PC-3 (cell line): ENCODE measurements around the gene ELN. TPM values are rescaled to one million over a fixed set of nuclear protein-coding genes. Genes with fewer than 3 reads are reported as not detected.

Experiments used
- ATAC-seq: fragments of 200-7000 bp; cut with Tn5 transposase; 2 replicates; pipeline ENCODE4 v1.9.1; 2020; ENCODE audit warnings: mild to moderate bottlenecking, moderate library complexity
- BruUV-seq: library from RNA; stranded (reverse); fragments of 400-500 nt; replicated peaks from 2 replicates; lab custom pipeline; 2021; lab: Mats Ljungman, UMichigan
- CTCF ChIA-PET: fragments of 300-600 bp; sonication (Branson Sonifier 250); formaldehyde crosslinking; loops from one replicate; lab custom pipeline; 2022; ENCODE audit warnings: antibody characterized with exemption; lab: Charles Lee
- POLR2A ChIA-PET: fragments of 300-600 bp; sonication (Branson Sonifier 250); formaldehyde crosslinking; loops from one replicate; lab custom pipeline; 2022; ENCODE audit warnings: antibody characterized with exemption; ENCODE audit not compliant: unreplicated experiment; lab: Charles Lee
- DNase-seq: peaks from one replicate; pipeline ENCODE4 v3.0.0-alpha.2; 2015
- H2AFZ ChIP-seq: fragments of 300-600 bp; sonication (generic); 2 replicates; pipeline ENCODE4 v1.6.0; 2016; ENCODE audit warnings: antibody characterized with exemption, low read length
- H3F3A ChIP-seq: fragments of 300-600 bp; sonication (generic); one replicate; pipeline ENCODE4 v1.6.0; 2017; ENCODE audit warnings: antibody characterized with exemption, low read length, control low read depth, mild to moderate bottlenecking; ENCODE audit not compliant: unreplicated experiment
- H3K27ac ChIP-seq: fragments of 300-600 bp; sonication (generic); 2 replicates; pipeline ENCODE4 v1.5.1; 2016; ENCODE audit warnings: mild to moderate bottlenecking, low read length
- H3K27me3 ChIP-seq: fragments of 300-600 bp; sonication (generic); 2 replicates; pipeline ENCODE4 v1.6.1; 2016; ENCODE audit warnings: low read length, mixed read lengths
- H3K36me3 ChIP-seq: fragments of 300-600 bp; sonication (generic); 2 replicates; pipeline ENCODE4 v1.6.1; 2016; ENCODE audit warnings: low read depth, mixed run types, low read length, mixed read lengths
- H3K4me1 ChIP-seq: fragments of 300-600 bp; sonication (generic); 2 replicates; pipeline ENCODE4 v1.5.1; 2016; ENCODE audit warnings: low read length; ENCODE audit not compliant: insufficient read depth
- H3K4me2 ChIP-seq: fragments of 300-600 bp; sonication (generic); 2 replicates; pipeline ENCODE4 v1.6.0; 2016; ENCODE audit warnings: low read length
- H3K4me3 ChIP-seq: fragments of 300-600 bp; sonication (generic); 2 replicates; pipeline ENCODE4 v1.5.1; 2016; ENCODE audit warnings: mild to moderate bottlenecking, low read length, mixed read lengths
- H3K79me2 ChIP-seq: fragments of 300-600 bp; sonication (generic); 2 replicates; pipeline ENCODE4 v1.6.1; 2017; ENCODE audit warnings: low read length, mixed read lengths
- H3K9ac ChIP-seq: fragments of 300-600 bp; sonication (generic); 2 replicates; pipeline ENCODE4 v1.6.0; 2016; ENCODE audit warnings: mild to moderate bottlenecking, low read length
- H3K9me2 ChIP-seq: fragments of 300-600 bp; sonication (generic); replicated peaks from 2 replicates; pipeline ENCODE4 v1.6.1; 2016; ENCODE audit warnings: mixed run types, low read length, mixed read lengths
- H3K9me3 ChIP-seq: fragments of 300-600 bp; sonication (generic); 2 replicates; pipeline ENCODE4 v1.6.1; 2016; ENCODE audit warnings: low read length, mixed read lengths
- H4K20me1 ChIP-seq: fragments of 300-600 bp; sonication (generic); 2 replicates; pipeline ENCODE4 v1.6.1; 2016; ENCODE audit warnings: low read length, mixed read lengths
- EZH2 ChIP-seq: fragments of 300-600 bp; sonication (generic); IDR thresholded peaks from one replicate; pipeline ENCODE4 v1.6.1; 2017; ENCODE audit warnings: antibody characterized with exemption, mild to moderate bottlenecking, low read length; ENCODE audit not compliant: unreplicated experiment
- EZH2phosphoT487 ChIP-seq: fragments of 300-600 bp; sonication (generic); IDR thresholded peaks from 2 replicates; pipeline ENCODE4 v1.6.1; 2018; ENCODE audit warnings: mild to moderate bottlenecking, antibody characterized with exemption, low read length, borderline replicate concordance
- intact Hi-C: fragments of 100-400 bp; cut with micrococcal nuclease; formaldehyde crosslinking; loops from 2 replicates; pipeline ENCODE4 v1.9.0; 2023
- total RNA-seq: library from RNA; depleted of rRNA; stranded (reverse); fragments of >200 nt; gene quantifications from 2 replicates; pipeline ENCODE4 v1.2.3, GENCODE V29; 2014
- TF ChIP-seq, protein P1 (sequence below): fragments of 300-600 bp; sonication (generic); conservative IDR thresholded peaks from 2 replicates; pipeline ENCODE4 v1.5.1; 2017; ENCODE audit warnings: antibody characterized with exemption, low read depth, mild to moderate bottlenecking, low read length

Gene ELN
- total RNA-seq, 1 experiment from 2014 or later: 0.07 TPM

DNA sequence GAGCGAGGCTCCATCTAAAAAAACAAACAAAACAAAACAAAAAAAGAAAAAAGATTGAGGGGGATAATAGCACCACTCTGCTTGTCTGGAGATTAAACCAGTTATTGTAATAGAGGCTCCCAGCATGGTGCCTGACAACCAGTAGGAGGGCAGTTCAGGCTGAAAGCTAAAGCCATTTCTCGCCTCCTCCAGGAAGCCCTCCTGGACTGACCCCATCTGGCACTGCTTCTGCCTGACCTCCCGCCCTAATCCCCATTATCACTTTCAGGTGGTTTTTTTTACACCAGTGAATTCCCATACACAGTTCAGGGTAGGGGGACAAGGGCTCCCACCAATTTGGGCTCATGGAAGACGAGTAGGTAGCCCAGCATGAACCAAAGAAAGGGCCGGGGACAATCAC is 8.8 kb upstream of the ELN start:
- CTCF ChIA-PET: no interaction called here
- Histone ChIP-seq H3K9ac (no peak overlapping the region), H2AFZ (no peak overlapping the region), H3K4me2 (no peak overlapping the region), H4K20me1 (no peaks in the 10 kb centered on the region), H3K4me1 (peaks cover 12% of the 10 kb centered on the region), H3K9me3 (no peaks in the 10 kb centered on the region), H3K9me2 (no peaks in the 10 kb centered on the region), H3F3A (no peaks in the 10 kb centered on the region), H3K4me3 (no peak overlapping the region), H3K27ac (no peak overlapping the region), H3K36me3 (no peaks in the 10 kb centered on the region), H3K79me2 (no peaks in the 10 kb centered on the region), H3K27me3 (no peaks in the 10 kb centered on the region)
- no peak for TF ChIP-seq EZH2phosphoT487
- ATAC-seq: no peak
- intact Hi-C loops: no loop called here
- no peak for DNase-seq
- BruUV-seq: no TSS peak
- POLR2A ChIA-PET: interaction anchor here (0.6 kb wide), 1 partner anchor 41 kb away, joined by 5 read pairs; no protein-coding TSS in a partner anchor

DNA sequence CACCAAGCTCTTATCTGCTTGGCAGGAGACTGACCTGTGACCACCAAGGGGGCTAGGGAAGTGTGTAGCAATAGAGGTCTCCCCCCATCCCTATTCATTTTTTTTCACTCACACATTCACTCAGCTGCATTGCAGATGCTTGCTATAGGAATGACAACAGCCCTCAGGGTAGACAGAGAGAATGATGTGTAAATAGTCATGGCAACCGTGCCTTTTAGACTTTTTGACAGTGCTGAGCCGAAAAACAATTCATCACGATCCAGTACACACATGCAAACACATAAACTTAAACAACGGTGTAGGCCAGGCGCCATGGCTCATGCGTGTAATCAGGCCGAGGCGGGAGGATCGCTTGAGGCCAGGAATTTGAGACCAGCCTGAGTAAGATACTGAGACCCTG is 7.6 kb upstream of the ELN start:
- intact Hi-C loops: no loop called here
- DNase-seq (no peak), ATAC-seq (no peak)
- Histone ChIP-seq H3K4me2 (no peak overlapping the region), H3K4me1 (peaks cover 12% of the 10 kb centered on the region), H3K79me2 (no peaks in the 10 kb centered on the region), H3K4me3 (no peak overlapping the region), H3K27ac (no peak overlapping the region), H3K9me2 (no peaks in the 10 kb centered on the region), H3K27me3 (peaks cover 4% of the 10 kb centered on the region; the same call in 1 of the 2 replicates), H2AFZ (no peak overlapping the region), H3K9me3 (no peaks in the 10 kb centered on the region), H3K36me3 (no peaks in the 10 kb centered on the region), H4K20me1 (no peaks in the 10 kb centered on the region), H3F3A (no peaks in the 10 kb centered on the region), H3K9ac (no peak overlapping the region)
- ChIA-PET CTCF (interaction anchor here (0.6 kb wide), 1 partner anchor 32 kb away, joined by 3 read pairs; no protein-coding TSS in a partner anchor), POLR2A (no interaction called here)
- no TSS peak for BruUV-seq
- no peak for TF ChIP-seq EZH2
- no peak for TF ChIP-seq EZH2phosphoT487
- TF ChIP-seq, protein P1, sequence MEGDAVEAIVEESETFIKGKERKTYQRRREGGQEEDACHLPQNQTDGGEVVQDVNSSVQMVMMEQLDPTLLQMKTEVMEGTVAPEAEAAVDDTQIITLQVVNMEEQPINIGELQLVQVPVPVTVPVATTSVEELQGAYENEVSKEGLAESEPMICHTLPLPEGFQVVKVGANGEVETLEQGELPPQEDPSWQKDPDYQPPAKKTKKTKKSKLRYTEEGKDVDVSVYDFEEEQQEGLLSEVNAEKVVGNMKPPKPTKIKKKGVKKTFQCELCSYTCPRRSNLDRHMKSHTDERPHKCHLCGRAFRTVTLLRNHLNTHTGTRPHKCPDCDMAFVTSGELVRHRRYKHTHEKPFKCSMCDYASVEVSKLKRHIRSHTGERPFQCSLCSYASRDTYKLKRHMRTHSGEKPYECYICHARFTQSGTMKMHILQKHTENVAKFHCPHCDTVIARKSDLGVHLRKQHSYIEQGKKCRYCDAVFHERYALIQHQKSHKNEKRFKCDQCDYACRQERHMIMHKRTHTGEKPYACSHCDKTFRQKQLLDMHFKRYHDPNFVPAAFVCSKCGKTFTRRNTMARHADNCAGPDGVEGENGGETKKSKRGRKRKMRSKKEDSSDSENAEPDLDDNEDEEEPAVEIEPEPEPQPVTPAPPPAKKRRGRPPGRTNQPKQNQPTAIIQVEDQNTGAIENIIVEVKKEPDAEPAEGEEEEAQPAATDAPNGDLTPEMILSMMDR: no peak

DNA sequence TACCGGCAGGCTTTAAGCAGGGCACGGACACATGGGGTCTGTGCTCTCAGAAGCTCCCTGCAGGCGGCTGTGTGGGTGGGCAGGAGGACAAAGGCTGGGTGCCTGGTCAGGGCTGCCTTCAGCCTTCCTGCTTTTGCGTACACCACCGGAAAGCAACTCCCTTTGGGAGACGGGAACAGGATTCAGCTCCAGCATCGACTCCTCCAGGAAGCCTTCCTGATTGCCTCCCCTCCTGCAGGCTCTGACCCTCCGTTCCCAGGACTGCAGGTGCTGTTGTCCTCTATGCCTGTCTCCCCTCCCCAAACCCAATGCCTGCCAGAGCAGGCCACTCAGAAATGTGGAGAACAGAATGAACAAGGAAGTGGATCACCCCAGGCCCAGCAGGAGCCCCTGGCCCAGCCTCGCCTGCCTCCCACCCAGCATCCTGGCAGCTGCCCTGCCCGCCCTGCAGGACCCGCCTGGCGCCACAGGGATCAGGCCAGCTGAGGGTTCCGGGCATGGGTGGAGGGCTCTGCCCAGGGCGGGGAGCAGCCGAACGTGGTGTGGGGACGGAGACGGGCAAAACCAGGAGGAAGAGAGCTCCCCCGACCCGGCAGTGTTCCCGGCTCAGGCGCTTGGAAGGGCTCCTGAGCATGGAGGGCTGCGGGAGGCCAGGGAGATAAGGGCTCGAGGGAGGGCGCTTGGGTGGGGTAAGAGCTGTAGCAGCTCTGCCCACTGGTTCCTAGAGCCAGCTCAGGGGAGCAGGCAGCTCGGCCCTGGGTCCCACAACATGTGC is 6.2 kb upstream of the ELN start:
- no peak for DNase-seq
- H3K27ac ChIP-seq: no peak overlapping the region
- H3K36me3 ChIP-seq: no peaks in the 10 kb centered on the region
- BruUV-seq: no TSS peak
- H3K9me3 ChIP-seq: no peaks in the 10 kb centered on the region
- no peak overlapping the region for H3K9ac ChIP-seq
- CTCF ChIA-PET: no interaction called here
- peaks cover 6% of the 10 kb centered on the region; the same call in 1 of the 2 replicates for H3K27me3 ChIP-seq
- no peak overlapping the region for H2AFZ ChIP-seq
- no peak for TF ChIP-seq EZH2phosphoT487
- TF ChIP-seq EZH2: no peak
- TF ChIP-seq, protein P1: no peak
- H3K9me2 ChIP-seq: no peaks in the 10 kb centered on the region
- ATAC-seq: no peak
- H3K4me1 ChIP-seq: peaks cover 12% of the 10 kb centered on the region
- intact Hi-C loops: no loop called here
- no peaks in the 10 kb centered on the region for H3K79me2 ChIP-seq
- no peaks in the 10 kb centered on the region for H3F3A ChIP-seq
- H4K20me1 ChIP-seq: no peaks in the 10 kb centered on the region
- no peak overlapping the region for H3K4me2 ChIP-seq
- no peak overlapping the region for H3K4me3 ChIP-seq
- POLR2A ChIA-PET: no interaction called here
